Measurements from ENCODE around the gene PRPSAP1.

DNA sequence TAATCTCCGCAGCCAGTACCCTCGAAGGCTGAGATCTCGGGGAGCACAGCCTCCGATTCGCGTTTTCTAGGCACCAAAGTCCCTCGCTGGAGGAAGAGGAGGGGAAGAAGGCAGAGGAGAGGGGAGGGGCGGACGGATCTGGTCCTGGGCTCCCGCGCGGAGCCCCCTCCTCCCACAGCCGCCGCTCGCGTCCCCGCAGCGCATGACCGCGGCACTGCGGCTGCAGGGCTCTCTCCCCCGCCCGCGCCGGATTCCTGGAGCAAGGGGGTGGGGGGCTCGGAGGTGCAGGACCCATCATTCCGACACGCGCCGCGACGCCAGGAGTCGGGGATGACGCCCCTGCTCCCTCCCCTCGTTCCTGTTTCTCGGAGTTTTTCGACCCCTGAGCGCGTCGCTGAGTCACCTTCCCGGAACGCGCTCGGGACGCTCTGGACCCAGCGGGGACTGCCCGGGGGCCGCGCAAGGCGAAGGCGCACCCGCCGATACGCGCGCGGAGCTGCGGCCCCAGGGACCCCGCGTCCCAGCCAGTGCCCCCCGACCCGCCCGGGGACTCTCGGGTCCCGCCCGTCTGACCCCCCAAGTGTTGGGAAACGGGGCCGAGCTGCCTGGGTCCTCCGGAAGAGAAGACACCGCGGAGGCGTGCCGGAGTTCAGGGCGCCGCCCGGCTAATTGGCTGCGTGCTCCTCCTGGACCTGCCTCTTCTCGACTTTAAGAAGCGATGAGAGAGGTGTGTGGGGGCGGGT lies 29.3 kb upstream of the PRPSAP1 start:
- no peak for TF ChIP-seq NFIC (IDR thresholded peaks at IDR 0.05)
- TF ChIP-seq EP300 (IDR thresholded peaks at IDR 0.05; ENCODE audit: borderline replicate concordance) = no peak
- 0 out of 2 replicates have a peak, but pooled peaks have one; percentile 42 for TF ChIP-seq TEAD4 (IDR thresholded peaks at IDR 0.05)
- TF ChIP-seq, protein P1, sequence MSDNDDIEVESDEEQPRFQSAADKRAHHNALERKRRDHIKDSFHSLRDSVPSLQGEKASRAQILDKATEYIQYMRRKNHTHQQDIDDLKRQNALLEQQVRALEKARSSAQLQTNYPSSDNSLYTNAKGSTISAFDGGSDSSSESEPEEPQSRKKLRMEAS (IDR thresholded peaks at IDR 0.05) = no peak; the same call in 1 of the 2 replicates
- no peak for TF ChIP-seq YY1 (IDR thresholded peaks at IDR 0.05; ENCODE audit: low read depth)
- TF ChIP-seq CREB1 (IDR thresholded peaks at IDR 0.05; ENCODE audit: low read depth) = no peak
